Limb (tissue), 2 donors: Measurements from ENCODE around the gene ZFP36L1.

Source experiments
- DNase-seq, 2 donors: peaks; one replicate each; pipeline ENCODE4 v3.0.0-alpha.2; 2016; ENCODE audit errors: extremely low spot score in 2 of 2

The ZFP36L1 gene

GRCh38 chr14:68784978-68785533 lies 7.8 kb downstream of the ZFP36L1 start:
- DNase-seq: no peak

DNA sequence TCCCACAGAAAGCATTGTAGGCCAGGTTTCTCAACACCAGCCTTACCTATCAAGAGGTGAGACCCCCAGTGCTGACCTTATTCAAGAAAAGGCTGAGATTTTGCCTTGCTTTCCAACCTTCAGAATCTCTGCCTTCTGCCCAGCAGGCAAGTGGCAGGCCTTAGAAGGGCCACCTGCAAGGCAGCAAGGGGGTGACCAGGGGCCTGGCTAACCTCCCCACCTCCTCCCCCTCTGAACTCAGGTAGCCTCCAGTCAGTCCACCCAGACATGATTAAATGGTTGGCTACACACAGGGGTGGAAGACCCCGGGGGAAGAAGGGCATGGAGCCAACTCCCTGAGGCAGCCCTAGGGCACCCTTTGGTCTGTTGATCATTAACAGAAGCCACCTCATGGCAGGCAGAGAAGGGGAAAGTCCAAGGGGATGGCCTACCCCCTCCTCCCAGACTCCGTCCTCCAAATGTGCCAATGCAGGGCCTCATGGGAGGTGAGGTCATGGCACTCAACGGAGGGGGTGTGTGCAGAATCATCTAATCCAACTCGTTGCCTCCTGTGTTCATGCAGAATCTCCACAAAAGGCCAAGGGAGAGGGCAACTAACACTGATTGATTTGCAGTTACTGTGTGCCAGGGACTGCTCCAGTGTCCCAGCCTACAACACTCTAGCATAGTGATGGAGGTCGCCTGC lies 8.5 kb downstream of the ZFP36L1 start:
- DNase-seq: peak in 1 of 2 donors; percentile 61

GRCh38 chr14:68783408-68784225 lies 9.2 kb downstream of the ZFP36L1 start:
- DNase-seq: no peak

DNA sequence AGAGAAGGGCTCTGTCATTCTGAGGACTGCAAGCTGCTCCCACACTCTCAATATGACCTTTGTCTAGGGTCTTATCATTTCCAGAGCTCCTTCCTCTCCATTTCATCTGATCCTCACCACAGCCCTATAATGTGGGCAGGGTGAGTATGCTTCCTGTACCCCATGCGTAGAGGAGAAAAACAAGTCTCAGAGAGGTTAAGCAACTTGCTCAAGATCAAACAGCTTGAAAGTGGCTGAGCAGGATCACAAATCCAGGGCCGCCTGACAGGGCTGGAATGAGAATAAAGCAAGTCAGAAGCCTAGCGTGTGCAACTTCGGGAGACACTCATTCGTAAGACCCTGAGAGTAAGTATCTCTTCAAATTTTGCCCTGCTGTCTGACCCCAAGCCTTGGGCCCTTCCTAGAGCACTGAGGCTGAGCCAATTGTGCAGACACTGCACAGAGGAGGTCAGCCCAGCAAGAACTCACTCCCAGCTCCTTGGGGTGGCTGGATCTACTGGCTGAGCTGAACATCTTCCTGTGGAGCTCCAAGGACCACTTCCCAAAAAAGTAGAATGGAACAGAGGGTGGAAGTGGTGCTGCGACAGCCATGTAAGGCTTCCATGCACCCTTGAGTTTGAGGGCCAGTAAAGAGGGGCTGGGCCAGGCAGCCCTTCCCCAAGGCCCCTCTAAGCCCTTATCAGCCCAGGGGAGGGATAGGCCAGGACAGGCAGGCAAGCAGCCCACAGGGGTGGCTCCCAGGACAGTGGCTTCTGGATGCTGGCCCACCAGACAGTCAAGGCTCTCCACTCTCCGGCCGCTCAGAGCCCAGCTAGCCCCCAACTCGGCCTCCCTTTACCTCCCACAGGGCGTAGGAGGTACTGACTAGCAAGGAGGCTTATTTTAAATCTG lies 10.5 kb downstream of the ZFP36L1 start:
- no peak for DNase-seq

- DNase-seq: no peak
These were observed 11.5 kb downstream of the ZFP36L1 start for GRCh38 chr14:68781161-68782021.

- no peak for DNase-seq
These were observed 12.3 kb downstream of the ZFP36L1 start for GRCh38 chr14:68780358-68781160.

- DNase-seq: peak in 1 of 2 donors; percentile 29
These were observed 13.0 kb downstream of the ZFP36L1 start for GRCh38 chr14:68779761-68780323.

DNA sequence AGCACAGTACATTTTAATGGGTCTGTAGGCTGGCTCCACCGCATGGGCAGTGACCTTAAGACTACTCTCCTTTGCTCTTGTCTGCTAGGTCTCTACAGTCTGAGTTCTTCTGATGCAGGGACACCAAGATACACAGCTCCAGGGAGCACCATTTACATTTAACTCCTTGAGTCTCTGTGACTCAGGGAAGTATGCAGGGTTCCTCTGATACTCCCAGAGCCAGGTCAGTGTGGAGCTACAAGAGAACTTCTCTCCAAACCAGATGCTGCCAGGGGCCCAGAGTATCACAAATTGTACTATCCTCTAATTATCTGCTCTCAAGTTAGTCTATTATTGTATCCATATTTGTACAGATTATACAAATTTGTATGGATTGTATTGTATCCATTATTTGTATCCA lies 15.2 kb downstream of the ZFP36L1 start:
- DNase-seq: no peak

GRCh38 chr14:68775614-68776126 lies 17.2 kb downstream of the ZFP36L1 start:
- DNase-seq: peak in 1 of 2 donors; percentile 21

DNA sequence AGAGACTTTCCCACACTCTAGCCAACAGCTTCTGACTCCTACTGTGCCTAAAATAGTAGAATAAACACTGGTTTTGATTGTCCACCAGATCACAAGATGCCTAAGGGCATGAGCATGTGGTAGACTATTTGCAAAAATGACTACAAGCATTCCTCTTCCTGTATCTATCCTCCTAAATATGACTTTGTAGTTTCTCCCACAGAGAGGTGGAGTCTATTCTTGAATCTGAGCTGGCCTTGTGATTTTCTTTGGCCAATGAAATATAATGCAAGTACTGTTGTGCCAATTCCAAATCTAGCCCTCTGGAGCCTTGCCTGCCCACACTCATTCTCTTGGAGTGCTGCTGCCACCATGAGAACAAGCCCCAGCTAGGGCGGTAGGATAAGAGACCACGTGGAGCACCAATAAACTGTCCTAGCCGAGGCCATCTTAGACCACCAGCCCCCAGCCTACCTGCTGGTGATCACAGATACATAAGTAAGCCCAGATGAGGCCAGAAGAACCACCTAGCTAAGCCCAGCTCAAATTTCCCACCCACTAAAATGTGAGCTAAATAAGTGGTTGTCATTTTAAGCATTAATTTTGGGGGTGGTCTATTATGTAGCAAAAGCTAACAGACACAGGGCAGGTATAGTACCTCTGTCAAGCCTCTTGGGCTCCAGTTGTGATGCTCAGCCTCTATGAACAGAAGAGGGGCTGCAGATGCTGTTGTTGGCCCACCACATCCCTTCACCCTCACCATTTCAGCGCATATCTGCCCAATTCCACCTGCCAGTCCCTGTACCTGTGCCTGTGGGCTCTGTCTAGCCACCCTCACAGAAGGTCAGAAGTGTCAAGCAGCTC lies 17.9 kb downstream of the ZFP36L1 start:
- DNase-seq: no peak

- no peak for DNase-seq
These were observed 20.0 kb downstream of the ZFP36L1 start for GRCh38 chr14:68772761-68773381.

- no peak for DNase-seq
These were observed 21.2 kb downstream of the ZFP36L1 start for GRCh38 chr14:68771631-68772030.

DNA sequence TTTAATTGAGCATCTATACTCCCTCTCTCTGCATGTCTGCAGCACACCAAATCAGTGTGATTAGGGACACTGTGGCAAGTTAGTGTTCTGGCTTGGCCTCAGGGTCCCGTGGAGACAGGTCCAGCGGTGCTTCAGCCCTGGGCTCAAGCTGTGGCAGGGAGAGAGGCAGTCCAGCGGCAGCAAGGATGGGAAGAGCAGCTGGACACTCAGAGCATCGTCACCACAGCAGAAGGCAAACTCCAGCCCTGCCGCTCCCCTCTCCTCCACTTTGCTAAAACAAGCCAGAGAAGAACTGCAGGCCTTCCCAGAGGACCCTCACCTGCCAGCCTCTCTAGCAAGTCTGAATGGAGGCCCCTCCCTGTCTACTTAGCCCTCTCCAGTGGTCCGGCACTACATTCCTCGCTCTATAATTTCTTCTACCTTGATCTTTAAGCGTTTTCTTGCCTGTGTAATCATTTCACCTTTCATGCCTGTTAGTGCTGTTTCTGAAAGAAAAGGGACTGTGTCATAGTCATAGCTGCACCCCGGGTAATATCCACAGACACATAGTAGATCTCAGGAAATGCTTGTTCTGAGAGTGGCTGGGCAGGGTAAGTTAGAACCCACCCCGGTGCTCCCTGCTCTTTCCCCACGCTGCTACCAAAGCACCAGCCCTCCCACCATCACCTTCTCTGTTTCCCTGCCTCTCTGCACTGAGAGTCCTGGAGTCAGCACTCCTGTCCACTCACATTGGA lies 22.1 kb downstream of the ZFP36L1 start:
- DNase-seq: no peak

DNA sequence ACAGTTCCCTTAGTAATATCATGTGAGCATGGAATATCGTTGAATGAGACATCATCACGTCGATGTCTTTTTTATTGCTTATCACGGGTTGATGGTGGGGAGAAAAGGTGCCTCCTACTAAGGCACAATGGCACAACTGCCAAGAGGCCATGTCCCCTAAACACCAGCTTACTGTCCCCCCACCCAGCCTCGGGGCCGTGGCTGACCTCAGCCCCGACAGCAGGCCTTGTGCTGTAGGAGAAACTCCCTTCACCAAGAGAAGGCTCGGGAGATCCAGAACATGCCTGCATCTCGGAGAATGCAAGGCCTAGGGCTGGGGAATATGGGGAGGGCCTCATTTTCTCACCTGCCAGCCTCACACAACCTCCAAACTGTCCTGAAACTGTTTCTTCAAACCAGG lies 22.8 kb downstream of the ZFP36L1 start:
- no peak for DNase-seq

GRCh38 chr14:68768316-68768715 lies 24.6 kb downstream of the ZFP36L1 start:
- no peak for DNase-seq

GRCh38 chr14:68767248-68767645 lies 25.6 kb downstream of the ZFP36L1 start:
- DNase-seq: no peak
